Tibial artery (tissue), 4 donors: Measurements from ENCODE around the gene ZNF605.

ENCODE experiments used
- DNase-seq, 2 donors: peaks; one replicate each; pipeline ENCODE4 v3.0.0-alpha.2; 2019
- H3K27ac ChIP-seq, 2 donors: fragments of 200-600 bp; sonication (generic) in 1 of 2; 1 replicate in 1 of 2; 2 replicates in 1 of 2; pipeline ENCODE4 v1.5.1; 2018 to 2019; ENCODE audit warnings: mild to moderate bottlenecking in 1 of 2
- H3K27me3 ChIP-seq, 2 donors: fragments of 200-600 bp; sonication (generic) in 1 of 2; one replicate each; pipeline versions ENCODE4 v1.5.1 to v1.6.0; 2016 to 2019
- H3K36me3 ChIP-seq, 3 donors: fragments of 200-600 bp; sonication (generic) in 2 of 3; one replicate each; pipeline ENCODE4 v1.5.1; 2016 to 2019; ENCODE audit warnings: mild to moderate bottlenecking in 2 of 3
- H3K4me1 ChIP-seq, 4 donors: fragments of 200-600 bp; sonication (generic) in 2 of 4; 1 replicate in 3 of 4; 2 replicates in 1 of 4; pipeline ENCODE4 v1.5.1; 2016 to 2019
- H3K4me3 ChIP-seq, 2 donors: fragments of 200-600 bp; sonication (generic) in 1 of 2; 1 replicate in 1 of 2; 2 replicates in 1 of 2; pipeline ENCODE4 v1.5.1; 2018 to 2019; ENCODE audit warnings: mild to moderate bottlenecking in 2 of 2
- H3K9me3 ChIP-seq, 3 donors: fragments of 200-600 bp; sonication (generic) in 1 of 3; one replicate each; pipeline ENCODE4 v1.5.1; 2016 to 2019
- intact Hi-C: fragments of 100-400 bp; cut with DNase I; formaldehyde crosslinking; loops from one replicate; pipeline ENCODE4 v1.15.0; 2023; ENCODE audit warnings: low total_unique reads
- TF ChIP-seq, protein P1 (sequence below), 2 experiments: fragments of 200-600 bp in 1 of 2; fragments of 450-650 bp in 1 of 2; IDR thresholded peaks; one replicate each; pipeline ENCODE4 v1.5.1; 2017 to 2019; ENCODE audit warnings: antibody characterized with exemption in 2 of 2, mild to moderate bottlenecking in 1 of 2, moderate library complexity in 1 of 2

The ZNF605 gene

DNA sequence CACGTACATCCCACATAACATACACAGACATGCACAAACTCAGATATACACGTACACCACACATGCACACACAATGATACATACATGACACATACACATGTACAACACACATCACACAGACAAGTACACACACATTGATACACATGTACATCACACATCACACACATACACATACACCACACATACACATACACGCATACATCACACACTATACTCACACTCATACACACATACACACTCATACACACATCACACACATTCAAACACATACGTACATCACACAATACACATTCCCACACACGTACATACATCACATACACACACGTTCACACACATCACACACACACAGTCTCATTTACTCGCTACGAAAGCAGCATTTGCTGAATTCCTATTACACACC is 4.5 kb downstream of the ZNF605 start:
- TF ChIP-seq, protein P1, sequence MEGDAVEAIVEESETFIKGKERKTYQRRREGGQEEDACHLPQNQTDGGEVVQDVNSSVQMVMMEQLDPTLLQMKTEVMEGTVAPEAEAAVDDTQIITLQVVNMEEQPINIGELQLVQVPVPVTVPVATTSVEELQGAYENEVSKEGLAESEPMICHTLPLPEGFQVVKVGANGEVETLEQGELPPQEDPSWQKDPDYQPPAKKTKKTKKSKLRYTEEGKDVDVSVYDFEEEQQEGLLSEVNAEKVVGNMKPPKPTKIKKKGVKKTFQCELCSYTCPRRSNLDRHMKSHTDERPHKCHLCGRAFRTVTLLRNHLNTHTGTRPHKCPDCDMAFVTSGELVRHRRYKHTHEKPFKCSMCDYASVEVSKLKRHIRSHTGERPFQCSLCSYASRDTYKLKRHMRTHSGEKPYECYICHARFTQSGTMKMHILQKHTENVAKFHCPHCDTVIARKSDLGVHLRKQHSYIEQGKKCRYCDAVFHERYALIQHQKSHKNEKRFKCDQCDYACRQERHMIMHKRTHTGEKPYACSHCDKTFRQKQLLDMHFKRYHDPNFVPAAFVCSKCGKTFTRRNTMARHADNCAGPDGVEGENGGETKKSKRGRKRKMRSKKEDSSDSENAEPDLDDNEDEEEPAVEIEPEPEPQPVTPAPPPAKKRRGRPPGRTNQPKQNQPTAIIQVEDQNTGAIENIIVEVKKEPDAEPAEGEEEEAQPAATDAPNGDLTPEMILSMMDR (IDR thresholded peaks at IDR 0.05), result no peak

DNA sequence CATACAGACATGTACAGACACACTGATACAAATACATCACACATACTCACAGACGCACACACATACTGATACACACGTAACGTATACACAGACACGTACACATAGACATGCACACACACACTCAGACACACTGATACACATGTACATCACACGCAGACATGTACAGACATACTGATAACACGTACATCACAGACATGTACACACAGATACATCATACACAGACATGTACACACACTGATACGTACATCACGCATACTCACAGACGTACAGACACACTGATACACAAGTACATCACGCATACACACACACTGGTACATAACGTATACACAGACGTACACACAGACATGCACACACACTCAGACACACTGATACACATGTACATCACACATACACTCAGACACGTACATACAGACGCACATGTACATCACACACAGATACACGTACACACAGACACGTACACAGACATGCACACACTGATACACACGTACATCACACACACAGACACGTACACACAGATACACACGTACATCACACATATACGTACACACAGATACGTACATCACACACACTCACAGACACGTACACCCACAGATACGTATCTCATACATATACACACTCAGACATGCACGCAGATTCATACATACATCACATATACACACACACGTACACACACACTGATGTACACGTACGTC is 5.1 kb downstream of the ZNF605 start:
- Histone ChIP-seq H3K4me1 (peaks cover 0 to 12% (median 8%) of the 10 kb centered on the region in 4 donors), H3K27me3 (no peaks in the 10 kb centered on the region), H3K27ac (no peak overlapping the region), H3K4me3 (no peak overlapping the region), H3K9me3 (peaks cover 4 to 81% (median 74%) of the 10 kb centered on the region in 3 donors), H3K36me3 (peaks cover 41 to 74% (median 60%) of the 10 kb centered on the region in 3 donors)
- DNase-seq, result peak in 1 of 2 donors; percentile 1
- TF ChIP-seq, protein P1 (IDR thresholded peaks at IDR 0.05), result no peak
- intact Hi-C loops, result no loop called here

More for the DNA sequence above, 4.5 kb downstream of the ZNF605 start:
- Histone ChIP-seq H3K9me3 (peaks cover 4 to 75% (median 67%) of the 10 kb centered on the region in 3 donors), H3K27ac (no peak overlapping the region), H3K4me3 (no peak overlapping the region), H3K27me3 (no peaks in the 10 kb centered on the region), H3K4me1 (peaks cover 0 to 13% (median 8%) of the 10 kb centered on the region in 4 donors), H3K36me3 (peaks cover 34 to 67% (median 54%) of the 10 kb centered on the region in 3 donors)
- intact Hi-C loops, result no loop called here
- no peak for DNase-seq

DNA sequence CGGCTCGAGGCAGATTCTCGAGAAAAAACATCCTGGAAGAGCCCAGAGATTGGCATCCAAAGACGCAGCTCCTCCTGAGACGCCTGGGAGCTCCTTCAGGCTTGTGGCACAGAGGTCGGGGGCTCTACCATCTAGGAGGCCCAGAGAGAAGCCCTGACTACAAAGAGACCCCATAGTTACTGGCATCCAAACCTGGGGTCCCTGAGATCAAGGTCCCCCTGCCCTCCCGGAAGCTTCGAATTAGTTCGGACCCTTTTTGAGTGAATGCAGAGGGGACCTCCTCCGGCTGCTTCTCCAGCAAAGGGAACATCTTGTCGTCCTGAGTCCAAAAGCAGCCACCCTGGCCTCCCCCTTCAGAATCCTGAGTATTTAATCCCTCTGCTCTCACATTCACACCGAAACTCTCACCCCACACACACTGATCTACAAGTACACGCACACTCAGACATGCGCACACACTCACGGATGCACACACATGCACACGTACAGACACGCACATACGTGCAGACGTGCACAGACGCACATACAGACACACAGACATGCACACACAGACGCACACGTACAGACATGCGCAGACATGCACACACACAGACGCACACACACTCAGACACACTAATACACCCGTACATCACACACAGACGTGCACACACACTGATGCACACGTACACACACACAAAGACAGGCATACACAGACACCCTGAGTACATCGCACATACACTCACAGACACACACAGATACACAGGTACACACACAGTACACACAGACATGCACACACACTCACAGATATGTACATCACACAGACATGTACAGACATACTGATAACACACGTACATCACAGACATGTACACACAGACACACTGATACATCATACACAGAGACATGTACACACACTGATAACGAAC is 5.9 kb downstream of the ZNF605 start:
- no peak overlapping the region for H3K4me3 ChIP-seq
- H3K4me1 ChIP-seq, result peaks cover 0 to 9% (median 6%) of the 10 kb centered on the region in 4 donors
- H3K27ac ChIP-seq, result no peak overlapping the region
- H3K36me3 ChIP-seq, result peaks cover 49 to 82% (median 68%) of the 10 kb centered on the region in 3 donors
- H3K9me3 ChIP-seq, result peaks cover 4 to 88% (median 80%) of the 10 kb centered on the region in 3 donors
- no peaks in the 10 kb centered on the region for H3K27me3 ChIP-seq
- intact Hi-C loops, result no loop called here
- TF ChIP-seq, protein P1 (IDR thresholded peaks at IDR 0.05), result no peak
- DNase-seq, result peak in 1 of 2 donors; percentile 32

DNA sequence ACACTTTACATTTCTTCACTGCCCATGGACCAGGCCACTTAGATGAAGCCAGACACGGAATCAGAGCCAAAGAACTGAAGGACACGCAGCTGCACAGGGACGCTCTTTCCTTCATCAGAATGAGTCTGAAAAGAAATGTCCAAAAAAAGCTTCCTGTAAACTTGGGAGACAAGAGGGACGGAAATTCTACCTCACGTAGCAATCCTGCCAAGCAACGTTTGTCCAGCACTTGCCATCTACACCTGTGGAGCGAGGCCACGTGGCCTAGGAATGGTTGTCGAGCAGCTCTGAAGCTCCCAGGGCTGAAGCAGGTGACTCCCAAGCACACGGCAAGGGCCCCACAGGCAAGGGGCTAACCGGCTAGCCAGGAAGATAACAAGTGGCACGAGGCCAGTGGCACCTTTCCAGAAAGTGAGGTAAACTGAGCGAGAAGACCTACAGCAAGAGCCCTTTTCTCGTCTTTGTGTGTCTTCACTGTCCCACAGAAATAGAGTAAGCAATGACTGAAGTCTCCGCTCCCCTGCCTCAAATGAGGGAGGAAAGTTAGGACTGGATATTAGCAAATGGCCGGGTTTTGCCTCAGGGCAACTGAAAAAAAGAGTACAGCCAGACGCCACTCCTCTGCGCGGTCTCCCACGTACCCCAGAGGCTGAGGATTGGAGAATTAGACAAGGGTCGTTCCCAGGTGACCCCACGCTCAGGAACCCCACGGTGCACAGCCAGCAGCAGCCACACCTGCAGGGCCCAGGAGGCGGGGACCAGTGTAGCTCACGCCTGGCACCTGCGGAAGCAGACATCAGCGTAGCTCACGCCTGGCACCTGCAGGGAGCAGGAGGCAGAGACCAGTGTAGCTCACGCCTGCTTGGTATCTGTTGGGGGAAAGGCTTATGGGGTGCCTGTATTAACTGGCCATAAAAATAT is 7.7 kb downstream of the ZNF605 start:
- no peak overlapping the region for H3K4me3 ChIP-seq
- no peaks in the 10 kb centered on the region for H3K27me3 ChIP-seq
- H3K4me1 ChIP-seq, result no peaks in the 10 kb centered on the region
- intact Hi-C loops, result no loop called here
- TF ChIP-seq, protein P1 (IDR thresholded peaks at IDR 0.05), result no peak
- DNase-seq, result peak in 1 of 2 donors; percentile 40
- peaks cover 67 to 92% (median 86%) of the 10 kb centered on the region in 3 donors for H3K36me3 ChIP-seq
- H3K27ac ChIP-seq, result no peak overlapping the region
- H3K9me3 ChIP-seq, result peaks cover 15 to 97% (median 89%) of the 10 kb centered on the region in 3 donors
